ENCODE data around the gene GPANK1.

Gene GPANK1

DNA sequence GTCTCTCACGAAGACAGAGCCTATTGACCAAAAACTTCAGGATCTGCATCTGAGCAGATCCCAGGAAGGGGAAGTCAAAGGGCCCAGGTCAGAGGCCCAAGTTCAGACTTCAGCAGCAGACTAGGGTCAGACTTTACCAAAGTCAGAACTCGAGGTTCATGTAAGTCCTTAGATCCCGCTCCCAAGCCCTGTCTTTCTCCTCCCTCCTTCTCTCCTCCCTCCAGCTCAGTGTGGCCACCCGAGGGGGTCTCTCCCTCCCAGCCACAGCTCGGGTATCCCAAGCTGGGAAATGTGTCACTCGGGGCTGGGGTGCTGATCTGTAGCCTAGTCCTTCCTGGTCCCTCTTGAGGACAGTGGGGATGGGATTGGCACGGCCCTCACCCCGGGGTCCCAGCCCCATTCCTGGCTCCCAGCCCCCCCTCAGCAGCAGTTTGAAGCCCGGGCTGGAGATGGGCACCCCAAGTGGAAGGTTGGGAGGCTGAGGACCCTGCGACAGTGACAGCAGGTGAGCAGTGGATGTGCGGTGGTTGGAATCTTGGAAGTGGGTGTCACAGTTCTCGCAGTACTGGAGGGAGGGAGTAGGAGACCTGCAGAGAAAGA, 2.6 kb downstream of the GPANK1 start:
- no peak for DNase-seq (ENCODE audit: low read depth in 2 of 2)

DNA sequence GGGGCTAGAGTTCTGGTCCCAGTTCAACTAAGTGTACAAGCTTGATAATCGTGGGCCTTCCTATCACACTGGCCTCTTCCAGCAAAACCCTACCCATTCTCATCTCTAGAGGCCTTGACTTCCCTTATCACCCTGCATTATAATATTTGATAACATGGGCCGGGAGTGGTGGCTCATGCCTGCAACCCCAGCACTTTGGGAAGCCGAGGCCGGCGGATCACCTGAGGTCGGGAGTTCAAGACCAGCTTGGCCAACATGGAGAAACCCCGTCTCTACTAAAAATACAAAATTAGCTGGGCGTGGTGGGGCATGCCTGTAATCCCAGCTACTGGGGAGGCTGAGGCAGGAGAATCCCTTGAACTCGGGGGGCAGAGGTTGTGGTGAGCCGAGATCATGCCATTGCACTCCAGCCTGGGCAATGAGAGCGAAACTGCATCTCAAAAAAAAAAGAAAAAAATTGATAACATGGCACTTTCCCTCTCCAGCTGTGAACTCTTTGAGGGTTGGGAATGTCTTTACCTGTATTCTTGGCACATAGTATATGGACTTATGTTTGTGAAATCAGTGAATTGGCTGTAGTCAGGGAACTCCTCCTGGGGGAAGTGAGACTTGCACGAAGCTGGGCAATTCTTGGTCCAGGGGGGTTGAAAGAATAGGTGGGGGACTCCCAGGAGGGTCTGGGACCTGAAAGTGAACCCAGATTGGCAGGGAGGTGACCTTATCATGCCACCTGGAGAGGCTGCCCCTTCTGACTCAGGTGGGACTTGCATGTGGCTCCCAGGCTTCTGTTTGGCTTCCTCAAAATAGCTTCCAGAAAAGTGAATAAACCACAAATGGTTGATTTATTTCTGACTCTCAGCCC, 3.3 kb downstream of the GPANK1 start:
- no peak for DNase-seq (ENCODE audit: low read depth in 2 of 2)

DNA sequence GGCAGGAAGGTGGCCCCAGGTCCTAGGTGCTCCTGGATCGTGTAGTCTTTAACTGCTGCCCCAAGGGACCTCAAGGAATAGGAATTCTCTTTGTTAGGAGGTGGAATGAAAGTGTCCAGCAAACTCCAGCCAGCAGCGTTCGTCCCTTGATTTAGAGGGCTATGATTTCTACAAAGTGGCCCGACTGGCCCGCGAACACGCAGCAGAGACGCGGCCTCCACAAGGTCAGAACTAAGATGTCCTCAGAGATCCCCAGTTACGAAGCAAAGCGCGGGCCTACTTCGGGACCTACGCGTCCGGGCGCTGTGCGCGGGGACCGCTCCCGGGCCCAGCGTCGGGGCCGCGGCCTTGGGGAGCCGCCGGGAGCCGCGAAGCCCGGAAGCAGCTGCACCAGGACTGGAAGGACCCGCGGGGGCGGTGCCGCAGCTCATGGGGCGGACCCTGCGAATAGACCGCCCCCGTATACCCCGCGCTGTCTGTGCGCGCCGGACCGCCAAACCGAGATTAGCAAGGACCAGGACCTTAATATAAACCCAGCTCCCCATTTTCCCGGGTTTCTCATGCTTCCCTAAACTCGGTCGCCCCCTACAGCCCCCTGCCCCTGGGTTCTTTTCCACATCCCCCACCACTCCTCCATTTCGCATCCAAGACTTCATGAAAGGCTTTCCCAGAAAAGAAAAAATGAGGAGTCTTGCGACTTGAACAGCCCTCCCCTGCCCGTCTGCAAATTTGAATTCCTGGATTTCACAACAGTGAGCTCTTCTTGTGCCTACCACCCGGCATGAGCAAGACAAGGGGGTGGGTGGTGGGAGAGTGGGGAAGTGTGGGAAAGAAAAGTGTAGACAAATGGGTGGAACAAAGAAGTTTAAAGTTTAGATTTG, 4.2 kb downstream of the GPANK1 start, which contains the start of gene C6orf47:
Gene C6orf47, minus strand, starts transcription at position 398 of the 881 bp plus-strand sequence. CDS start 831 bp downstream, outside the sequence.
- DNase-seq (ENCODE audit: low read depth in 2 of 2): peak; percentile 48 to 76

DNA sequence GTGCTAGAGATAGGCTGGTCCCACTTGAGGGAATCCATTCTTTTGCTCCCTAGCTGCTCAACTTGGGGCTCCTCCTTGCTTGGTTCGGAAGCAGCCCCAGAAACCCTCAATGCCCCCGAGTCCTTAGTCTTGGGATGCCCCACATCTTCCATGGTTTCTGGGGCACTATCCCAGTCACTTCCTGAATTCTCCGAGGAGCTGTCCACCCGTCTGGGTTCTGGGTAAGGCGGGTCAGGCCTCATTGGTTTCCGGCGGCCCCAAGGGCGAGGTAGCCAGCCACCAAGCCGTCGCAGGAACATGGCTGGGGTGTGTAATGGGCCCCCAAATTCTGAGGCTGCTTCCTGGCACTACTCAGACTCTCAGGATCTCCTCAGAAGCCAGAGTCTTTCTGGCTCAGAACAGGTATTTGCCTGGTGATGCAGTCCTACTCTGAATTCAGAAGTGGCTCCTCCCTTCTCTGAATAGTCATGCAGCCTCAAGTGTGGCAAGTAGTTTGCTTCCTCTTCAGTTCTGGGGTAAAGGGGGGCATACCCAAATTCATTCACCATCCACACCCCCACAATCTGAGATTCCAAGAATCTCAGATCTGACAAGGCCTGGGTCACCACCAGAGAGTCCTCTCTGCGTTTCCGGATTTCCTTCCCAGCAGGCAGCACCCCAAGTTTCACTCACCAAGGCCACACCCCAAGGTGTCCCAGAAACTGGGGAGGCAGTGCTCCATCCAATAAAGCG, 5.0 kb downstream of the GPANK1 start:
- no peak for DNase-seq (ENCODE audit: low read depth in 2 of 2)

DNA sequence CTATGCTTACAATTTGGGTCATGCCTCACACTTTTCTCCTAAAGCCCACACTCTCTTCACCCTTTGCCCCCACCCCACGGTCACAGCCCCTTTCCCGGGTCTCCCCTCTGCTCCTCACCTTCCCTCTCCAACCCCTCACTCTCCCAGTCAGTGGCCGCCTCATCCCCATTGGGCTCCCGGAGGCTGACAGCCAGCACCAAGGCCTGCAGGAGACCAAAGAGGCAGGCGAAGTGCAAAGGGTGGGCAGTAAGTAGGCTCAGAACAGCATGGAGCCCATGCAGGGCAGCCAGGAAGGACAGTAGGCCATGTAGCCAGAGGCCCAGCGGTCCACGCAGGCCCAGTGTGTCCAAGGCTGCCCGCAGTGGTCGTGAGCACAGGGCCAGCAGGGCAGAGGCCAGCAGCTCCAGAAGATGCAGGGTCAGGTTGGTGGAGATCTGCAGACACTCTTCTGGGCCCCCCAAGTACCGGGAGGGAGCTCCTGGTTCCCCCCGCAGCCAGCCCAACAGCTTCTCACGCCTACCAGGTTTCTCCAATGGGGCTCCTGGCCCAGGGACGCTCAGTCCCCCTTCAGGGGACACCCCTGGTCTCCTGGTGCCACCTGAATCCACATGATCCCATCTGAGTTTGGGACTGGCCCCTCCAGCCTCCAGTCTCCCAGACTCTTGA, 5.7 kb downstream of the GPANK1 start:
- DNase-seq (ENCODE audit: low read depth in 2 of 2): no peak

DNA sequence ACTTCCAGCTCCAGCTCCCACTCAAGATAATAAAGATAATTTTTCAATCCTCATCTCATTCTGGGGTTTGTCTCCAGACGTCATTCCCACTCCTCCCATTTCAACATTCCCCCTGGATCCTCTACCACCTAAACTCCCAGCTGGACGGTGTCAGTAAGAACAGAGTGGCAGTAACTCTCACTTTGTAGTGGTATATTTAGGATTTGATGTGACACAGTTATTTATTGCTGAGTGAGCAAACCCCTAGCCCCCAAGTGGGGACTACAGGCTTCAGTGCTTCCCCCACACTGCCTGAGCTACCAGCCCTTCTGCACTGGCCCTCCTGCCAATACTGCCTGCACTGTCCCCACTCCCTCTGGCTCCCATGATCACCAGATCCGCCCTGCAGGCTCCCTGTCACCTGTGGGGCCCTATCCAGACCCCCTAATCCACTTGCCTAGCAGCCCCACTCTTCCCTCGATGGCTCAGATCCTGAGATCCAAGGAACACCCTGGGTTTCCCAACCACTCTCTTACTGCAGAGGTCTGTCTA, 6.6 kb downstream of the GPANK1 start:
- no peak for DNase-seq (ENCODE audit: low read depth in 2 of 2)

DNA sequence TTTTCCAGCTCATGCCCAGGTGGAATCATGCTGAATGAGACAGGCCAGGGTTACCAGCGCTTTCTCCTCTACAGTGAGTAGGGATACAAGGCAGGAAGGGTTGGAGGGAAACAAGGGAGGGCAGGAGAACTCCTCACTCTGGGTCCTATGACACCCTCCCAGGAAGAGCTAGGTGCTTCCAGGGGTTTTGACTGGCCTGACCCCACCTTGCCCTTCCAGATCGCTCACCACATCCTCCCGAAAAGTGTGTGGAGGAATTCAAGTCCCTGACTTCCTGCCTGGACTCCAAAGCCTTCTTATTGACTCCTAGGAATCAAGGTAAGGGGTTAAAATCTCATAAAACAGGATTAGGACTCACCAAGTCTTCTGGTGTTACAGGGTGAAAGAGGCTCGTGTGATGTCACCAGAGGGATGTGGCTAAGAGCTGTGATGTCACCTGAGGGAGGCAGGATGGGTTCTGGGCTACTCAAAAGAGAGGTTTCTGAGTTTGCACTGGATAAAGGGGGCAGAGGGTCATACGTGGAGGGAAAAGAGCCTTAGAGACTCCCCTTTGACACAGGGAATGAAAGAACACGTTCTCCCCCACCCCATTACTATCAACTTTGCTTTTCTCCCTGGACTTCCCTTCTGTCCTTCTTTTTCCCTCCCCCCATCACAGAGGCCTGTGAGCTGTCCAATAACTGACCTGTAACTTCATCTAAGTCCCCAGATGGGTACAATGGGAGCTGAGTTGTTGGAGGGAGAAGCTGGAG, 7.2 kb downstream of the GPANK1 start:
- no peak for DNase-seq (ENCODE audit: low read depth in 2 of 2)

DNA sequence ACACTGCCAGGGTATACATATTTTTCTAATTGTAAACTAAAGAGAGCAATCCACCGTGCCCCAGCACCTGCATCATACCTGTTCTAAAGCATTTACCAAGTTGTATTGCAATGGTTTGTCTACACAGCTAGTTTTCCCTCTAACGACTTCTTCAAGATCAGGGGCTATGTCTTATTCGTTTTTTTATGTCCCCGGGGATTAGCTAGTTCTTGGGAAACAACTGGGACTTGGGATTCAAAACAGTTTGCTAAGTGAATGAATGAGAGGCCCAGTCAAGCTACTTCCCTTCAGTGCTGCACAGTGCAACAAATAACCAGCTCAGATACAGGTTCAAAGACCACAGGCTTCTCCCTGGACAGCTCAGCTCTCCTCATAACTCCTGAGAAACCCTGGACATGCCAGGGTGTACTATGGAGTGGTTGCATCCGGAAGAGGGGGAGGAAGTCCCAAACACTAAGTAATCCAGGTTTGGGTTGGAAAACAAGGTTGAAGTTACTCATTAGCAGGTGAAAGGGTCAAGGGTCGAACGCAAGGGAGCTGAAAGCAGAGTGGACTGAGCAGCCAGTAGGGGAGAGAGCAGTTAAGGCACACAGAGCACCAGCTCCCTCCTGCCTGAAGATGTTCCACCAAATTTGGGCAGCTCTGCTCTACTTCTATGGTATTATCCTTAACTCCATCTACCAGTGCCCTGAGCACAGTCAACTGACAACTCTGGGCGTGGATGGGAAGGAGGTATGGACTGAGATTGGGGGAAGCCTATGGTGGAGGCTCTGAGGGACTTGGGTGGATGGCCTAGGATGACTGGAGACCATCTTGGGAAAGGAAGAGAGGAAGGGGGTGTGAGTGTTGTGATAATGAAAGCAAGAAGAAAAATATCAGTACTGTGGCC, 9.2 kb downstream of the GPANK1 start, which contains the start of gene APOM:
Gene APOM, plus strand, starts transcription at position 546 of the 889 bp plus-strand sequence. Its CDS starts 73 bp downstream, at position 619.
- no peak for DNase-seq (ENCODE audit: low read depth in 2 of 2)

DNA sequence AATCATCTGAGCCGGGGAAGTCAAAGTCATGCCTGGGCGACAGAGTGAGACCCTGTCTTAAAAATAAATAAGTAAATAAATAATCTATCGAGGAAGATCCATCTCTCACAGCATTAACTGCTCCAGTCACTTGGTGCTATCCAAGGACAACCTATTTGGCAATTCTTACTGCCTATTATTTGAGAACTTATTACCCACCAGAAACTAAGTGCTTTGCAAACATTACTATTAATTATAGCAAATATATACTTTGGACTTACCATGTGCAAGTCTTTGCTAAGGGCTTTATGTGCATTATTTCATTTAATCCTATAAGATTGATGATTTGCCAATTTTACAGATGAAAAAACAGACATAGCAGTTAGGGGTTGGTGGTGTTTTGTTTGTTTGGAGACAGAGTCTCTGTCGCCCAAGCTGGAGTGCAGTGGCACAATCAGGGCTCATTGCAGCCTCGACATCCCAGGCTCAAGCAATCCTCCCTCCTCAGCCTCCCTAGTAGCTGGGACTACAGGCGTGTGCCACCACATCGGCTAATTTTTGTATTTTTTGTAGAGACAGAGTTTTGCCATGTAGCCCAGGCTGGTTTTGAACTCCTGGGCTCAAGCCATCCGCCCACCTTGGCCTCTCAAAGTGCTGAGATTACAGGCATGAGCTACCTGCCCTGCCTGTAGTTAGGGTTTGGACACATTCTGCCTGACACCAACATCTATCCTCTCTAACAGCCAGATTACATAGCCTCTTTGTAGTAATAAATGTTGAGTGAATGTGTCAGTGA, 10.0 kb downstream of the GPANK1 start:
- no peak for DNase-seq (ENCODE audit: low read depth in 2 of 2)

DNA sequence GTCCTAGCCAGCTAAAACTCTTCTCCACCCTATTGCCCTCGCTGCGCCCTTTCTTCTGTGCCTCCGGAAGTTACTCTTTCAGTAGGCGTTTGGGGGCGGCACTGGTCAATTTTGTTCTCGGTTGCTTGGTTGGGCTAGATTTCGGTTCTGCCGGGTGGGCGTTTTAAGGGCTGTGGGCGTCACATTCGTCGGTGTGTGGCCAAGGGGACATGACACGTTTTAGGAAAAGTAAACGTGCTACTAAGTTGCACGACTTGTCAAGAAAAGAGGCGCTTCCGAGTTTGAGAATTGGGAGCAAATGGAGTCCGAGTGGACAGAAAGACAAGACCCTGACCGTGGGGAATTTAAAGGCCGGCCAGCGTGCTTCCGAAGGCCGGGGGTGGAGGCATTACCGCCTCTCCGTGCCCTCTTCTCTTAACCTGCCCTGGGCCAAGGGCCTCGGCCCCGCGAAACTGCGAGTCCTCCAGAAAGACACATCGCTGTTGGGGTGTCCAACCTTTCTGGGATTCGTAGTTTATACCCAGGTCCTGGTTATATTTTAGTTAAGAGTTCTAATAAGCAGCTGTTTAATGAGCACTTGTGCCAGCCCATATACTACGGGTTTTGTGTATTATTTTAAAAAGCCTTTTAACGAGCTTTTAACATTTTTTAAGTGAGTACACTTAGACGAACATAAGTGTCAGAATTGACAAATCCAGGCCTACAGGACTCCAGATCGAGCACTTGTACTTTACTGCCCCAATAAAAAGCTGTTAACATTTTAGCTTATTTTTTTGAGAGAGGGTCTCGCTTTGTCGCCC, 11.7 kb downstream of the GPANK1 start:
- DNase-seq (ENCODE audit: low read depth in 2 of 2): peak; percentile 83 to 92

DNA sequence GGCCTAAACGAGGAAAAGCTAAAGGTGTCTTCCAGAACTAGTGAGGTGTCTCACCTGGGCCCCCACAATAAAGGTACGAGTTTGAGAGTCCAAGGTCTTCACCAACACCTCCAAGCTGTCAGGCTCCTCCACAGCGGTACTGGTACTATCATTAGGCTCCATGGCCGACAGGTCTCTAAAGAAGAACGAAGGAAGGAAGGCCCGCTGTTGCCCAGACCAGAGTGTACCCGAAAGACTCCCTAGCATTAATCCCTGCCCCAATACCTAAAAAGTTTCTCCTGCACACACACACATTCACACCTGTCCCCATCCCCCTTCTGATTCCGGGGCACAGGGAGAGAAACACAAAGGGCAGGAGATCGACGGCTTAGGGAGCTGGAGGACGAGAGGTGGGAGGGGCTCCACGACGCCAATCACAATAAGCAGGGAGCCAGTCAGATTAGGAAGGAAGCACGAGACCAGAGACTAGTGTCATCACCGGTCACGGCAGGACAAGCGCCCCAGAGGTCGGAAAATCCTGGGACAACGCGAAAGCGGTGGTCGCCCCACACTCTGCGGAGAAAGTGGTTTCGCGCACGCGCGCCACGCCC, 13.1 kb downstream of the GPANK1 start:
- DNase-seq (ENCODE audit: low read depth in 2 of 2): no peak

DNA sequence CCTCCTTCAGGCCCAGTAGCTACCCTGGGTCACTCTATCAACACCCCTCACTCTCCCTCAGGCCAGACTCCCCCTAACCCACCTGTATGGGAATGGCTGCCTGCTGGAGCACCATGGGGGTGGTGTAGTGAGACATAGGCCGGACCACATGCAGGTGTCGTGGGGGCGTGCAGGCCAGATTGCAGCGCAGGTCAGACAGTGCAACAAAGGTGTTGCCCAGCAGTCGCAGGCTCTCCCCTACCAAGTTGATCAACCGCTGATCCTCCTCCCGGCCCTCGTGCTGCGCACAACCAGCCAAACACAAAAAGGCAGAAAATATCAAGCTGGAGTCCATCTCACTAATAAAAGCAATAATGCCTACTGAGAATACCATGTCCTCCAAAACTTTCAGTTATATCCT, 19.5 kb downstream of the GPANK1 start:
- no peak for DNase-seq (ENCODE audit: low read depth in 2 of 2)

DNA sequence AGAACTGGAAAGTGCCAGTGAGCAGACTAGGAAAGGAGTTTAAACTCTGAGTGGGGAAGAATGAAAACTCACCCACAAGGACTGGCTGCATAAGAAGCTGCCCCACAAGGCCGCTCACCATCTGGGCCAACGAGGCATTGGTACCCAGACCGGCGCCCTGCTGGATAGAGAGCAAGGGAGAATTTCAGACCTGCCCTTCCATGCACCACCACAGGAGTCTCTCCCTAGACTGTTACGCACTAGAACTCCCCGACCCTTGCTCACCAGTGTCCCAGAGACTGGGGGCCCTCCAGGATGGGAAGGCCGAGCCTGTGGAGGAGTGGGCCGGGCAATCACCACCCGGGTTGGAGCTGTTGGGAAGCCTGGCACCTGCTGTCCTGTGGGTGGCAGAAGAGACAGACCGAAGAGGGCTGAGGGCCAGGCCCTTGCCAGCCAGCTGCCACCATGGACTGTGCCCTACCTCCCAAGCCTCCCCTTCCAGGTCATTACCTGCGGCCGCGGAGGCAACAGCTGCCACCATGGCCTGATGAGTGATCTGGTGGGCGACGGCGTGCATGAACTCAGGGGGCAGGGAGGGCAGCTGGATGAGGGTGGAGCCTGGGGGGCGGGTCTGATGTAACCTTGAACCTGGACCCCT, 20.9 kb downstream of the GPANK1 start:
- DNase-seq (ENCODE audit: low read depth in 2 of 2): no peak

DNA sequence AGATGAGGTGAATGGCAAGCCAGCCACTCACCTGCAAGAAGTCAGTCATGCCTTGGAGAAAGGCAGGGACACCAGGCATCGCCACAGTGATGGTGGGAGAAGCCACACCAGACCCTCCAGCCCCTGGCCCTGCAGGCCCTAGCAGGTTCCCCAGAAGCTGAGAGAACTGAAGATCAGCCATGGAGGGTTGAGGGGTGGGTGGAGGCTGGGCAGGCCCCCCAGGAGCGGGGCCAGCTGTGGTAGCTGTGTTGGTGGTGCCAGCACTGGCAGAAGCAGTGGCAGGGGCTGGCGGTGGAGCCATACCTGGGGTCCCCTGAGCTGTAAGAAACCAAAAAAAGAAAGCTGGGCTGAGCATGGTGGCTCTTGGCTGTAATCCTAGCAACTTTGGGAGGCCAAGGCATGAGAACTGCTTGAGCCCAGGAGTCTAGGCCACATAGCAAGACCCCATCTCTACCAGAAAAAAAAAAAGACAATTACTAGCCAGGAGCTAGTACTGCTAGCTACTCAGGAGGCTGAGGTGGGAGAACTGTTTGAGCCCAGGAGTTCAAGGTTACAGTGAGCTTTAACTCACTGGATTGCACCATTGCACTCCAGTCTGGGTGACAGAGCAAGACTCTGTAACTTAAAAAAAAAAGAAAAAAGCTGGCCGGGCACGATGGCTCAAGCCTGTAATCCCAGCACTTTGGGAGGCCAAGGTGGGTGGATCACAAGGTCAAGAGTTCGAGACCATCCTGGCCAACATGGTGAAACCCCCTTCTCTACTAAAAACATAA, 21.8 kb downstream of the GPANK1 start:
- DNase-seq (ENCODE audit: low read depth in 2 of 2): no peak

DNA sequence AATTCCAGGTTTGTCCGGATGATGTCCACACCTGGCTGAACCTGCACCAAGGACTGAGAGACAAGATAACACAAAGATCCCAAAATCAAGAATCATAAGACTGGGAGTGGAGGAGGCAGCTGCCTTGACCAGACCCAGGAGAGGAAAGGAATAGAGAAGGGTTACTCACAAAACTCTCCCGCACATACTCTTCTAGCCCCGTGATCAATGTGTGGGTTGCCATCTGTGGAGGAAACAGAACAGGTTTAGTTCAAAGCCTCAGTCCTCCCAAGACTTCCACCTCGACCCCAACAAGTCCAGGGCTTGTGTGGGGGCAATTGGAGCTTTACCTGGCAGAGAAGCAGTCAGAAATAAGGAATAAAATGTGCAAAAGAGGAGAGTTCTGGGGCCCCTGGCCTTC, 23.4 kb downstream of the GPANK1 start:
- no peak for DNase-seq (ENCODE audit: low read depth in 2 of 2)

DNA sequence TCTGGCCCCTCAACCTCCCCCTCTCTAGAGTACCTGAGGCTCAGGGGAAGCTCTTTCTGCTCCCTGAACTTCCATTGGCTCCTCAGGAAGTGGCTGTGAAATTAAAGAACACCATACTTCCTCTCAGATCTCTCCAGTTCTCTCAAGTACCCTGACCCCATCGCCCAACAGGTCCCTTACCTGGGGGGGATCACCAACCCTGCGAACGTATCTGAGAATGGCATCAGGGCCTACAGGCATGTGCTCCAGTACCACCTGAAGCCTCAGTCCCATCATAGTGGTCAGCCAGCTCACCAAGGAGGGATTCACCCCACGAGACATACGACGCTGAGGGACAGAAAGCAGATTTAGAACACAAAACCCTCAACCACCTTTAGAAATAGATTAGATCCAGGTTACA, 24.2 kb downstream of the GPANK1 start:
- no peak for DNase-seq (ENCODE audit: low read depth in 2 of 2)

Measured in stimulated activated CD8-positive, alpha-beta memory T cell treated with anti-CD3 and anti-CD28 coated beads, Interleukin-7, amount 100 ng/mL, for 4 hours (primary cell).